K562 (cell line): Measurements from ENCODE around the gene PLCL1. TPM values are rescaled to one million over a fixed set of nuclear protein-coding genes. Genes with fewer than 3 reads are reported as not detected.

Experiments
- ATAC-seq: fragments of 200-7000 bp; cut with Tn5 transposase; 3 replicates; pipeline ENCODE4 v1.9.1; 2020; ENCODE audit warnings: moderate library complexity
- BruUV-seq: library from RNA; stranded (reverse); fragments of 400-500 nt; replicated peaks from 2 replicates; lab custom pipeline; 2021; lab: Mats Ljungman, UMichigan
- CTCF ChIA-PET: fragments of 300-600 bp; formaldehyde crosslinking; extraction: SDS; loops from one replicate; lab custom pipeline; 2021; ENCODE audit warnings: low intra/inter-chr PET ratio; lab: Yijun Ruan, JAX
- POLR2A ChIA-PET: fragments of 300-600, 350-650 bp; sonication (Branson Sonifier 250); formaldehyde crosslinking; extraction: SDS; loops from one replicate; lab custom pipeline; 2021; ENCODE audit warnings: antibody characterized with exemption, inconsistent platforms; lab: Yijun Ruan, JAX
- DNase-seq, 4 experiments: peaks; one replicate each; pipeline versions ENCODE4 v3.0.0 to v3.0.0-alpha.2; 2011 to 2018; ENCODE audit warnings: low spot score in 3 of 4, mixed read lengths in 3 of 4; ENCODE audit errors: extremely low read depth in 1 of 4
- FAIRE-seq: peaks from 2 replicates; lab custom pipeline; 2011; peaks lifted over from hg19 to GRCh38; lab: Jason Lieb, UNC
- H2AFZ ChIP-seq: 2 replicates; pipeline ENCODE4 v1.6.0; 2011; ENCODE audit warnings: low read depth, low read length, control low read depth, inconsistent platforms
- H3K27ac ChIP-seq: fragments of 200-600 bp; 3 replicates; pipeline ENCODE4 v1.8.0; 2011; ENCODE audit warnings: low read depth, mild to moderate bottlenecking, control low read depth, inconsistent platforms, low read length, moderate library complexity, mixed read lengths; ENCODE audit errors: extremely low read depth
- H3K27me3 ChIP-seq, 2 experiments: fragments of 300-600 bp in 1 of 2; 2 replicates in 1 of 2; 3 replicates in 1 of 2; pipeline versions ENCODE4 v1.6.0 to v1.8.0; 2011; ENCODE audit warnings: inconsistent platforms in 2 of 2, low read length in 2 of 2, mild to moderate bottlenecking in 1 of 2, mixed read lengths in 1 of 2, moderate library complexity in 1 of 2; ENCODE audit not compliant: control insufficient read depth in 2 of 2, insufficient read depth in 2 of 2
- H3K36me3 ChIP-seq: fragments of 300-600 bp; 3 replicates; pipeline ENCODE4 v1.8.0; 2011; ENCODE audit warnings: mild to moderate bottlenecking, low read length, inconsistent platforms; ENCODE audit not compliant: control insufficient read depth, insufficient read depth
- H3K4me1 ChIP-seq, 2 experiments: fragments of 200-600 bp in 1 of 2; replicated peaks in 1 of 2; 2 replicates in 1 of 2; 3 replicates in 1 of 2; pipeline versions ENCODE4 v1.5.1 to v1.8.0; 2011; ENCODE audit warnings: inconsistent platforms in 2 of 2, low read length in 2 of 2, mild to moderate bottlenecking in 1 of 2, mixed read lengths in 1 of 2, moderate library complexity in 1 of 2; ENCODE audit not compliant: control insufficient read depth in 2 of 2, insufficient read depth in 2 of 2
- H3K4me2 ChIP-seq: 2 replicates; pipeline ENCODE4 v1.6.1; 2011; ENCODE audit warnings: low read length, control low read depth, inconsistent platforms, mixed read lengths; ENCODE audit not compliant: insufficient read depth
- H3K4me3 ChIP-seq: fragments of 200-600 bp; sonication (generic), shearing (Covaris generic); 2 replicates; pipeline ENCODE4 v1.5.1; 2016; ENCODE audit warnings: control low read depth, inconsistent platforms
- H3K79me2 ChIP-seq: fragments of 200-600 bp; 3 replicates; pipeline ENCODE4 v1.8.0; 2011; ENCODE audit warnings: low read length, inconsistent platforms; ENCODE audit not compliant: control insufficient read depth, insufficient read depth
- H3K9ac ChIP-seq, 2 experiments: 2 replicates each; pipeline versions ENCODE4 v1.6.0 to v1.6.1; 2011; ENCODE audit warnings: low read depth in 2 of 2, low read length in 2 of 2, control low read depth in 1 of 2, inconsistent platforms in 1 of 2, mild to moderate bottlenecking in 1 of 2, mixed read lengths in 1 of 2; ENCODE audit not compliant: insufficient read depth in 1 of 2
- H3K9me1 ChIP-seq: one replicate; pipeline ENCODE4 v1.6.0; 2011; ENCODE audit warnings: inconsistent platforms, mild to moderate bottlenecking, low read length, moderate library complexity; ENCODE audit not compliant: control insufficient read depth, insufficient read depth
- H3K9me3 ChIP-seq: replicated peaks from 2 replicates; pipeline ENCODE4 v1.5.1; 2011; ENCODE audit warnings: low read depth, low read length, inconsistent platforms; ENCODE audit not compliant: control insufficient read depth, insufficient read depth
- H4K20me1 ChIP-seq: replicated peaks from 2 replicates; pipeline ENCODE4 v1.6.1; 2011; ENCODE audit warnings: low read length, inconsistent platforms, mixed read lengths; ENCODE audit not compliant: control insufficient read depth, insufficient read depth
- CTBP1 ChIP-seq: fragments of 450-650 bp; IDR thresholded peaks from 2 replicates; pipeline ENCODE4 v1.6.1; 2016; ENCODE audit warnings: borderline replicate concordance
- EZH2 ChIP-seq: IDR thresholded peaks from 2 replicates; pipeline ENCODE4 v1.6.1; 2012; ENCODE audit warnings: low read depth, mild to moderate bottlenecking, inconsistent platforms, low read length, borderline replicate concordance
- HNRNPUL1 ChIP-seq: fragments of 200-400 bp; formaldehyde crosslinking; IDR thresholded peaks from 2 replicates; pipeline ENCODE4 v1.6.1; 2017; ENCODE audit warnings: low read length
- HSF4 ChIP-seq: fragments of 250-450 bp; sonication (Bioruptor Pico); IDR thresholded peaks from 2 replicates; pipeline ENCODE4 v2.1.2; 2022; ENCODE audit warnings: mild to moderate bottlenecking, moderate library complexity, borderline replicate concordance
- MAFK ChIP-seq: IDR thresholded peaks from 2 replicates; pipeline ENCODE4 v1.6.1; 2011; ENCODE audit warnings: low read length, improper control_type of control experiment
- MAZ ChIP-seq, 2 experiments: fragments of 450-650 bp in 1 of 2; sonication (generic) in 1 of 2; formaldehyde crosslinking; IDR thresholded peaks in 1 of 2; conservative IDR thresholded peaks in 1 of 2; 2 replicates each; pipeline versions ENCODE4 v1.4.0 to v1.5.0; 2020; ENCODE audit warnings: mild to moderate bottlenecking in 1 of 2, missing genetic modification reagents in 1 of 2
- RBM34 ChIP-seq: fragments of 200-400 bp; formaldehyde crosslinking; IDR thresholded peaks from 2 replicates; pipeline ENCODE4 v1.6.1; 2018; ENCODE audit warnings: low read length, borderline replicate concordance; ENCODE audit not compliant: insufficient read depth
- SRSF1 ChIP-seq: fragments of 200-400 bp; formaldehyde crosslinking; IDR thresholded peaks from 2 replicates; pipeline ENCODE4 v1.6.1; 2017; ENCODE audit warnings: mild to moderate bottlenecking, low read depth, low read length, moderate library complexity
- SRSF7 ChIP-seq: fragments of 200-400 bp; formaldehyde crosslinking; optimal IDR thresholded peaks from 2 replicates; pipeline ENCODE3; 2017; ENCODE audit warnings: mild to moderate bottlenecking, low read depth, low read length
- TGIF2 ChIP-seq: sonication (generic); formaldehyde crosslinking; IDR thresholded peaks from 2 replicates; pipeline ENCODE4 v1.8.1; 2022; ENCODE audit warnings: mild to moderate bottlenecking, missing genetic modification reagents, moderate library complexity
- ZKSCAN3 ChIP-seq: fragments of 250-450 bp; sonication (Bioruptor Pico); IDR thresholded peaks from 2 replicates; pipeline ENCODE4 v1.4.0; 2020
- ZNF224 ChIP-seq: sonication (generic); formaldehyde crosslinking; IDR thresholded peaks from 2 replicates; pipeline ENCODE4 v1.8.0; 2022; ENCODE audit warnings: mild to moderate bottlenecking, missing genetic modification reagents
- ZNF282 ChIP-seq: sonication (generic); formaldehyde crosslinking; IDR thresholded peaks from 2 replicates; pipeline ENCODE4 v1.8.1; 2023; ENCODE audit warnings: missing genetic modification reagents
- ZNF586 ChIP-seq: fragments of 450-650 bp; formaldehyde crosslinking; conservative IDR thresholded peaks from 2 replicates; pipeline ENCODE4 v1.4.0; 2020; ENCODE audit warnings: mild to moderate bottlenecking, moderate library complexity
- WGBS: fragments of 100-300 bp; shearing (Covaris generic); methylation state at CpG from one replicate; pipeline ENCODE4 v1.1.6; 2016; ENCODE audit warnings: low coverage, mixed read lengths; ENCODE audit not compliant: insufficient coverage; ENCODE audit errors: missing lambda C conversion rate; 5-methylcytosine and 5-hydroxymethylcytosine counted together
- in situ Hi-C: fragments of 300-500 bp; cut with MboI; formaldehyde crosslinking; loops from 4 replicates; pipeline ENCODE4 v1.15.0; 2018; ENCODE audit warnings: inconsistent platforms, mixed read lengths
- intact Hi-C: fragments of 100-400 bp; cut with micrococcal nuclease; formaldehyde crosslinking; loops from 2 replicates; pipeline ENCODE4 v1.14.2; 2022
- polyA plus RNA-seq, 8 experiments: library from polyadenylated mRNA; depleted of rRNA in 4 of 8; stranded (reverse) in 5 of 8; unstranded in 3 of 8; fragments of >200 nt; fragmentation: Nextera tagmentation in 2 of 8; fragmentation: Illumina TruSeq in 1 of 8; extraction: Ambion mirVana in 2 of 8; extraction: Trizol in 1 of 8; gene quantifications; 2 replicates each; pipeline versions ENCODE4 v1.2.1 to v1.2.3, GENCODE V29; 2011 to 2014; ENCODE audit warnings: inconsistent platforms in 1 of 8, missing spikeins in 1 of 8
- total RNA-seq, 7 experiments: library from RNA; depleted of rRNA in 6 of 7; stranded (reverse); fragments of >200 nt in 6 of 7; fragmentation: Illumina TruSeq in 2 of 7; extraction: Trizol in 2 of 7; gene quantifications; 2 replicates each; pipeline versions ENCODE4 v1.2.1 to v1.2.3, GENCODE V29; 2011 to 2021; ENCODE audit warnings: low replicate concordance in 1 of 7
- TF ChIP-seq, protein P1 (sequence below): sonication (generic); formaldehyde crosslinking; IDR thresholded peaks from 2 replicates; pipeline ENCODE4 v1.4.0; 2020; ENCODE audit warnings: mild to moderate bottlenecking, missing genetic modification reagents
- TF ChIP-seq, protein P2 (sequence below): fragments of 250-450 bp; sonication (Bioruptor Pico); IDR thresholded peaks from 2 replicates; pipeline ENCODE4 v1.5.0; 2021

Gene PLCL1
- total and polyA plus RNA-seq, 9 of the 15 experiments (the other 6 are each of a cell fraction or from before 2014, with no cell fraction given): 2.0 to 17.7 (median 8.6) TPM

DNA sequence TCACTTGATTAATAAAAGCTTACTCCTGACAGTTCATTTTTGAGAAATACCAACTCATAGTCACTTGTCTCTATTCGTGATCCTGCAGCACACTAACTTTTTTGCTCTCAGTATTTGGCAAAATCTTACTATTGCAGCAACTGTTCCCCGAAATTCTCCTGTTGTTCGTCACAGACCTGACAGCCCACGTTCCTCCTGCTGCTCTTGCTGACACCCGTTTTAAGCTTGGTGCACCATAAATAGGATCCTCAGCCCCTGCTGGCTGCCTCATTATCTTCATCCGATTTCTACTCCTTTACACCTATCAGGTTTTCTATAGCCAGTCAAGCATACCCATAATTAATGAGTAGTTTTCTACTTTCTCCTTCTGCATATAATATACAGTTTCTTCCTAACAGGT is 368.8 kb downstream of the PLCL1 start:
- no peak overlapping the region for H2AFZ ChIP-seq
- H4K20me1 ChIP-seq: no peaks in the 10 kb centered on the region
- no TSS peak for BruUV-seq
- no peak overlapping the region for H3K4me3 ChIP-seq
- H3K4me2 ChIP-seq: no peak overlapping the region
- no peaks in the 10 kb centered on the region for H3K36me3 ChIP-seq
- CTCF ChIA-PET: no interaction called here
- in situ Hi-C loops (no loop called here), intact Hi-C loops (no loop called here)
- H3K9ac ChIP-seq: no peak overlapping the region
- no peaks in the 10 kb centered on the region for H3K9me1 ChIP-seq
- FAIRE-seq (no peak), ATAC-seq (no peak), DNase-seq (no peak)
- POLR2A ChIA-PET: no interaction called here
- peaks cover 0 to 9% of the 10 kb centered on the region in 2 experiments; a peak in 2 of 5 replicates for H3K27me3 ChIP-seq
- WGBS: 0% methylated on average over 6 of the region's 6 CpGs
- no peak overlapping the region for H3K27ac ChIP-seq
- no peaks in the 10 kb centered on the region for H3K79me2 ChIP-seq
- no peaks in the 10 kb centered on the region for H3K4me1 ChIP-seq
- no peaks in the 10 kb centered on the region for H3K9me3 ChIP-seq
- TF ChIP-seq, protein P1, sequence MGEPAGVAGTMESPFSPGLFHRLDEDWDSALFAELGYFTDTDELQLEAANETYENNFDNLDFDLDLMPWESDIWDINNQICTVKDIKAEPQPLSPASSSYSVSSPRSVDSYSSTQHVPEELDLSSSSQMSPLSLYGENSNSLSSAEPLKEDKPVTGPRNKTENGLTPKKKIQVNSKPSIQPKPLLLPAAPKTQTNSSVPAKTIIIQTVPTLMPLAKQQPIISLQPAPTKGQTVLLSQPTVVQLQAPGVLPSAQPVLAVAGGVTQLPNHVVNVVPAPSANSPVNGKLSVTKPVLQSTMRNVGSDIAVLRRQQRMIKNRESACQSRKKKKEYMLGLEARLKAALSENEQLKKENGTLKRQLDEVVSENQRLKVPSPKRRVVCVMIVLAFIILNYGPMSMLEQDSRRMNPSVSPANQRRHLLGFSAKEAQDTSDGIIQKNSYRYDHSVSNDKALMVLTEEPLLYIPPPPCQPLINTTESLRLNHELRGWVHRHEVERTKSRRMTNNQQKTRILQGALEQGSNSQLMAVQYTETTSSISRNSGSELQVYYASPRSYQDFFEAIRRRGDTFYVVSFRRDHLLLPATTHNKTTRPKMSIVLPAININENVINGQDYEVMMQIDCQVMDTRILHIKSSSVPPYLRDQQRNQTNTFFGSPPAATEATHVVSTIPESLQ (CRISPR knock-in tag): no peak
- TF ChIP-seq RBM34 (no peak), EZH2 (no peak), ZNF224 (CRISPR knock-in tag) (no peak), MAZ (CRISPR knock-in tag; conservative IDR thresholded peaks at IDR 0.05 in 1 of 2, IDR thresholded peaks at IDR 0.05 in 1 of 2) (no peak), SRSF7 (no peak), MAFK (no peak), CTBP1 (no peak), HNRNPUL1 (no peak), HSF4 (no peak), ZNF586 (CRISPR knock-in tag) (no peak), ZNF282 (no peak), ZKSCAN3 (no peak), TGIF2 (CRISPR knock-in tag) (no peak), SRSF1 (no peak)
- TF ChIP-seq, protein P2, sequence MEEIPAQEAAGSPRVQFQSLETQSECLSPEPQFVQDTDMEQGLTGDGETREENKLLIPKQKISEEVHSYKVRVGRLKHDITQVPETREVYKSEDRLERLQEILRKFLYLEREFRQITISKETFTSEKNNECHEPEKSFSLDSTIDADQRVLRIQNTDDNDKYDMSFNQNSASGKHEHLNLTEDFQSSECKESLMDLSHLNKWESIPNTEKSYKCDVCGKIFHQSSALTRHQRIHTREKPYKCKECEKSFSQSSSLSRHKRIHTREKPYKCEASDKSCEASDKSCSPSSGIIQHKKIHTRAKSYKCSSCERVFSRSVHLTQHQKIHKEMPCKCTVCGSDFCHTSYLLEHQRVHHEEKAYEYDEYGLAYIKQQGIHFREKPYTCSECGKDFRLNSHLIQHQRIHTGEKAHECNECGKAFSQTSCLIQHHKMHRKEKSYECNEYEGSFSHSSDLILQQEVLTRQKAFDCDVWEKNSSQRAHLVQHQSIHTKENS (CRISPR knock-in tag): no peak
